HEK293T (cell line): ENCODE results near the gene SLC25A25.

Experiments used
- BHLHE40 ChIP-seq: fragments of 450-650 bp; IDR thresholded peaks from 2 replicates; pipeline ENCODE4 v1.6.1; 2016; ENCODE audit warnings: mild to moderate bottlenecking, moderate library complexity, borderline replicate concordance
- FOXK2 ChIP-seq: fragments of 450-650 bp; IDR thresholded peaks from 2 replicates; pipeline ENCODE4 v1.6.1; 2016; ENCODE audit warnings: mild to moderate bottlenecking
- FOXM1 ChIP-seq: fragments of 450-650 bp; IDR thresholded peaks from 2 replicates; pipeline ENCODE4 v1.6.1; 2017; ENCODE audit warnings: mild to moderate bottlenecking, borderline replicate concordance
- L3MBTL2 ChIP-seq: fragments of 450-650 bp; conservative IDR thresholded peaks from 2 replicates; pipeline ENCODE4 v1.6.1; 2016; ENCODE audit warnings: mild to moderate bottlenecking
- SUZ12 ChIP-seq: fragments of 450-650 bp; IDR thresholded peaks from 2 replicates; pipeline ENCODE4 v1.6.1; 2016; ENCODE audit warnings: mild to moderate bottlenecking

- TF ChIP-seq FOXK2 = no peak
- no peak for TF ChIP-seq FOXM1
- TF ChIP-seq L3MBTL2 = no peak
- no peak for TF ChIP-seq BHLHE40
- TF ChIP-seq SUZ12 = no peak
Observed at GRCh38 chr9:128080206-128080605, 12.2 kb downstream of the SLC25A25 start.
